Measurements from ENCODE around the gene NUP214. TPM values are rescaled to one million over a fixed set of nuclear protein-coding genes. Genes with fewer than 3 reads are reported as not detected.

NUP214 gene
- total RNA-seq (2021; fragmentation: NEBNext Ultra II Directional; extraction: Animal tissue kit (Norgen Biotek cat#: 25700)) (39.0 and 50.2 TPM in 2 replicates), polyA plus RNA-seq (2011; rRNA removed) (28.6 and 37.6 TPM in 2 replicates), polyA minus RNA-seq (2011; rRNA and poly(A)+ RNA removed) (29.8 and 33.2 TPM in 2 replicates)
- polyA plus RNA-seq (2011; cell fraction: cytosol; rRNA removed): 15.4 TPM
- 40.9 TPM for polyA plus RNA-seq (2011; cell fraction: nucleus; rRNA removed)
- polyA plus RNA-seq (2012, experiment 1 of 2): 19.7 to 32.4 TPM (median 31.4 TPM) in 4 replicates
- polyA plus RNA-seq (2012, experiment 2 of 2): 36.7 TPM
- polyA plus RNA-seq (2013, experiment 1 of 2): 25.5 TPM
- polyA plus RNA-seq (2013, experiment 2 of 2): 23.7 TPM
- 35.2 TPM for polyA minus RNA-seq (2011; cell fraction: cytosol; rRNA and poly(A)+ RNA removed)
- polyA minus RNA-seq (2011; cell fraction: nucleus; rRNA and poly(A)+ RNA removed): 66.2 TPM
- long read RNA-seq, experiment 1, partial matches to known transcripts: 11 of 14 reads
- long read RNA-seq, experiment 1, other reads (novel, unspliced or antisense): 3 of 14 reads
- long read RNA-seq, experiment 2, partial matches to known transcripts: 4 of 4 reads
- long read RNA-seq, experiment 2, other reads (novel, unspliced or antisense): 0 of 4 reads

- FAIRE-seq: no peak
- TF ChIP-seq CREB1 (IDR thresholded peaks at IDR 0.05) (peak; percentile 100), FOSL1 (IDR thresholded peaks at IDR 0.05; ENCODE audit: insufficient read depth, low read depth, low read length) (no peak), HDAC6 (IDR thresholded peaks at IDR 0.05; ENCODE audit: low read depth, low read length) (no peak), POU5F1 (IDR thresholded peaks at IDR 0.05; ENCODE audit: low read depth, low read length) (no peak), KDM4A (IDR thresholded peaks at IDR 0.05; ENCODE audit: low read depth, low read length, severe bottlenecking) (peak; percentile 100), MAX (IDR thresholded peaks at IDR 0.05) (peak; percentile 73), EP300 (IDR thresholded peaks at IDR 0.05; ENCODE audit: borderline replicate concordance in 1 of 2, low read depth in 2 of 2, low read length in 2 of 2) (peak in 1 of 2 experiments; percentile 13; a peak in 1 of 3 replicates), TBP (IDR thresholded peaks at IDR 0.05; ENCODE audit: low read depth, low read length) (peak; percentile 79)
Measured at GRCh38 chr9:131125288-131126058, at the start of gene NUP214. Gene NUP214, plus strand, starts transcription at chr9:131125586. Its CDS starts 119 bp downstream, at chr9:131125705.

More at GRCh38 chr9:131125288-131126058, at the start of gene NUP214:
- Histone ChIP-seq H3K9me3 (ENCODE audit: insufficient read depth in 2 of 2, low read depth in 1 of 2, low read length in 1 of 2) (no peaks in the 10 kb centered on the region), H3K4ac (replicated peaks; ENCODE audit: insufficient read length, low read depth, low read length) (peak within 1 kb of the TSS; percentile 63), H2BK15ac (ENCODE audit: low read length) (no peak within 1 kb of the TSS), H4K5ac (ENCODE audit: insufficient read length, low read depth, low read length) (peak within 1 kb of the TSS; percentile 82), H3K79me1 (ENCODE audit: low read depth, low read length) (peaks cover 6% of the 10 kb centered on the region), H2BK120ac (replicated peaks; ENCODE audit: low read depth, low read length) (no peak within 1 kb of the TSS), H3K4me2 (ENCODE audit: insufficient read depth in 1 of 2, low read depth in 2 of 2, low read length in 2 of 2) (peak within 1 kb of the TSS; percentile 73 to 98), H3K27ac (ENCODE audit: low read depth, low read length) (peak within 1 kb of the TSS; percentile 90), H4K20me1 (replicated peaks in 1 of 2; ENCODE audit: control insufficient read depth in 1 of 2, insufficient read depth in 2 of 2, low read length in 2 of 2) (peaks cover 0 to 8% of the 10 kb centered on the region in 2 experiments), H3K14ac (ENCODE audit: insufficient read length) (no peak within 1 kb of the TSS), H2BK5ac (ENCODE audit: low read depth, low read length) (peak within 1 kb of the TSS; percentile 67), H3K23ac (ENCODE audit: insufficient read length) (no peak within 1 kb of the TSS), H3K23me2 (ENCODE audit: low read depth, low read length) (peaks cover 7% of the 10 kb centered on the region; the same call in 1 of the 2 replicates), H3K56ac (replicated peaks; ENCODE audit: insufficient read length, low read depth, low read length) (peak within 1 kb of the TSS; percentile 42), H2BK12ac (ENCODE audit: low read depth, low read length) (peak within 1 kb of the TSS; percentile 90; the same call in 1 of the 2 replicates), H4K91ac (replicated peaks; ENCODE audit: insufficient read length, low read length) (peak within 1 kb of the TSS; percentile 96), H2AK5ac (ENCODE audit: low read depth, low read length) (peak within 1 kb of the TSS; percentile 44; the same call in 1 of the 2 replicates), H3K27me3 (replicated peaks in 1 of 4; ENCODE audit: control insufficient read depth in 3 of 4, extremely low read depth in 1 of 4, insufficient read depth in 3 of 4, low read length in 3 of 4) (no peaks in the 10 kb centered on the region), H3K9ac (replicated peaks in 1 of 4; ENCODE audit: extremely low read depth in 1 of 4, low read depth in 3 of 4, low read length in 3 of 4) (peak within 1 kb of the TSS; percentile 84 to 95 (median 90)), H3K79me2 (ENCODE audit: control insufficient read depth in 1 of 2, insufficient read depth in 2 of 2, low read length in 2 of 2) (peaks cover 0 to 16% of the 10 kb centered on the region in 2 experiments; a peak in 2 of 4 replicates), H3K36me3 (ENCODE audit: control insufficient read depth in 2 of 4, insufficient read depth in 4 of 4, low read length in 3 of 4) (peaks cover 14 to 43% (median 37%) of the 10 kb centered on the region in 4 experiments; a peak in 7 of 8 replicates), H3K4me1 (replicated peaks in 1 of 4; ENCODE audit: control insufficient read depth in 3 of 4, insufficient read depth in 4 of 4, low read length in 3 of 4) (peaks cover 0 to 3% (median 0%) of the 10 kb centered on the region in 4 experiments; a peak in 1 of 7 replicates), H2AFZ (ENCODE audit: low read length) (peak within 1 kb of the TSS; percentile 30; the same call in 1 of the 2 replicates), H3K18ac (ENCODE audit: extremely low read depth, low read length) (peak within 1 kb of the TSS; percentile 83), H4K8ac (ENCODE audit: extremely low read depth, insufficient read depth, low read length) (peak within 1 kb of the TSS; percentile 98), H3K4me3 (ENCODE audit: extremely low read depth in 1 of 4, insufficient read depth in 2 of 4, low read depth in 3 of 4, low read length in 4 of 4) (peak within 1 kb of the TSS; percentile 93 to 99 (median 96)), H2BK20ac (ENCODE audit: low read length) (no peak within 1 kb of the TSS)
- POLR2A ChIA-PET (ENCODE audit: partially characterized antibody): interaction anchor here (0.5 to 32.4 kb wide), 18 partner anchors 8 to 202 kb away, joined by 3 to 751 read pairs (median 4); partner anchors contain the start of gene AIF1L
- 1% methylated on average over 55 of the region's 61 CpGs; no CpG with 5 or more reads in 1 of the 2 experiments for WGBS, 2 experiments (ENCODE audit: extremely low coverage in 1 of 2, insufficient coverage in 1 of 2, insufficient read length in 1 of 2, insufficient replicate concordance in 2 of 2, low coverage in 1 of 2, low lambda C conversion rate in 2 of 2, missing lambda C conversion rate in 1 of 2)
- peak; percentile 89 to 100 for DNase-seq (ENCODE audit: low read depth in 1 of 2, low spot score in 2 of 2)
- CTCF ChIA-PET (ENCODE audit: partially characterized antibody): interaction anchor here (0.9 to 1.5 kb wide), 5 partner anchors 8 to 68 kb away, joined by 3 to 10 read pairs (median 4); no protein-coding TSS in a partner anchor

Data from H1 (cell line).